K562 (cell line): ENCODE results near the gene PSMB7. TPM values are rescaled to one million over a fixed set of nuclear protein-coding genes. Genes with fewer than 3 reads are reported as not detected.

Experiments used
- CUX1 ChIP-seq: fragments of 200-800 bp; sonication (Bioruptor generic); IDR thresholded peaks from 2 replicates; pipeline ENCODE4 v1.6.1; 2016; ENCODE audit warnings: missing genetic modification characterization, missing compliant biosample characterization
- ETV1 ChIP-seq: fragments of 450-650 bp; conservative IDR thresholded peaks from 2 replicates; pipeline ENCODE4 v1.6.1; 2016; ENCODE audit warnings: missing genetic modification characterization, control low read depth, low read depth, missing compliant biosample characterization
- ETV5 ChIP-seq: sonication (generic); formaldehyde crosslinking; IDR thresholded peaks from 2 replicates; pipeline ENCODE4 v1.4.0; 2020; ENCODE audit warnings: low read depth, mild to moderate bottlenecking, missing genetic modification reagents
- KDM5B ChIP-seq: fragments of 200-600 bp; sonication (generic); IDR thresholded peaks from 2 replicates; pipeline ENCODE4 v1.6.1; 2012; ENCODE audit warnings: low read depth, mild to moderate bottlenecking, moderate library complexity, low read length, control low read depth, inconsistent platforms; ENCODE audit not compliant: insufficient replicate concordance
- MTA2 ChIP-seq: fragments of 450-650 bp; IDR thresholded peaks from 2 replicates; pipeline ENCODE4 v1.6.1; 2016; ENCODE audit warnings: low read depth
- MTA3 ChIP-seq: fragments of 450-650 bp; formaldehyde crosslinking; IDR thresholded peaks from 2 replicates; pipeline ENCODE4 v1.6.1; 2017; ENCODE audit warnings: mild to moderate bottlenecking, borderline replicate concordance
- SRSF9 ChIP-seq: fragments of 200-400 bp; formaldehyde crosslinking; IDR thresholded peaks from 2 replicates; pipeline ENCODE4 v1.6.1; 2017; ENCODE audit warnings: low read depth, low read length, borderline replicate concordance
- TAF9B ChIP-seq: fragments of 450-650 bp; IDR thresholded peaks from 2 replicates; pipeline ENCODE4 v1.6.1; 2018; ENCODE audit warnings: mild to moderate bottlenecking; ENCODE audit not compliant: partially characterized antibody
- TEAD1 ChIP-seq, 2 experiments: fragments of 450-650 bp in 1 of 2; sonication (generic) in 1 of 2; formaldehyde crosslinking; IDR thresholded peaks; 2 replicates each; pipeline versions ENCODE4 v1.4.0 to v1.8.0; 2020 to 2022; ENCODE audit warnings: mild to moderate bottlenecking in 2 of 2, missing genetic modification reagents in 1 of 2
- TEAD4 ChIP-seq, 2 experiments: sonication (generic) in 1 of 2; formaldehyde crosslinking in 1 of 2; IDR thresholded peaks; 2 replicates each; pipeline versions ENCODE4 v1.6.1 to v1.8.0; 2012 to 2022; ENCODE audit warnings: borderline replicate concordance in 1 of 2, inconsistent platforms in 1 of 2, low read length in 1 of 2, mild to moderate bottlenecking in 1 of 2, missing genetic modification reagents in 1 of 2
- TSC22D4 ChIP-seq: fragments of 450-650 bp; IDR thresholded peaks from 2 replicates; pipeline ENCODE4 v1.6.1; 2016; ENCODE audit warnings: missing genetic modification characterization, missing biosample characterization, control low read depth
- USF1 ChIP-seq: sonication (generic); formaldehyde crosslinking; IDR thresholded peaks from 2 replicates; pipeline ENCODE4 v1.9.0; 2022; ENCODE audit warnings: mild to moderate bottlenecking, missing genetic modification reagents
- ZNF436 ChIP-seq: fragments of 250-450, 450-650 bp; sonication (Bioruptor Pico); formaldehyde crosslinking; IDR thresholded peaks from 2 replicates; pipeline ENCODE4 v1.7.0; 2020; ENCODE audit warnings: mild to moderate bottlenecking
- ZNF76 ChIP-seq: fragments of 250-450 bp; sonication (Bioruptor Pico); IDR thresholded peaks from 2 replicates; pipeline ENCODE4 v1.4.0; 2020; ENCODE audit warnings: mild to moderate bottlenecking, moderate library complexity, borderline replicate concordance
- polyA plus RNA-seq, 8 experiments: library from polyadenylated mRNA; depleted of rRNA in 4 of 8; stranded (reverse) in 5 of 8; unstranded in 3 of 8; fragments of >200 nt; fragmentation: Nextera tagmentation in 2 of 8; fragmentation: Illumina TruSeq in 1 of 8; extraction: Ambion mirVana in 2 of 8; extraction: Trizol in 1 of 8; gene quantifications; 2 replicates each; pipeline versions ENCODE4 v1.2.1 to v1.2.3, GENCODE V29; 2011 to 2014; ENCODE audit warnings: inconsistent platforms in 1 of 8, missing spikeins in 1 of 8
- total RNA-seq, 7 experiments: library from RNA; depleted of rRNA in 6 of 7; stranded (reverse); fragments of >200 nt in 6 of 7; fragmentation: Illumina TruSeq in 2 of 7; extraction: Trizol in 2 of 7; gene quantifications; 2 replicates each; pipeline versions ENCODE4 v1.2.1 to v1.2.3, GENCODE V29; 2011 to 2021; ENCODE audit warnings: low replicate concordance in 1 of 7
- TF ChIP-seq, protein P1 (sequence below): fragments of 450-650 bp; IDR thresholded peaks from 2 replicates; pipeline ENCODE4 v1.6.1; 2017; ENCODE audit warnings: antibody characterized with exemption, mild to moderate bottlenecking
- TF ChIP-seq, protein P2 (sequence below): sonication (generic); formaldehyde crosslinking; IDR thresholded peaks from 2 replicates; pipeline ENCODE4 v1.9.0; 2022; ENCODE audit warnings: mild to moderate bottlenecking, missing genetic modification reagents

PSMB7 gene
- total and polyA plus RNA-seq, 9 of the 15 experiments (the other 6 are each of a cell fraction or from before 2014, with no cell fraction given): 321 to 978 (median 407) TPM

DNA sequence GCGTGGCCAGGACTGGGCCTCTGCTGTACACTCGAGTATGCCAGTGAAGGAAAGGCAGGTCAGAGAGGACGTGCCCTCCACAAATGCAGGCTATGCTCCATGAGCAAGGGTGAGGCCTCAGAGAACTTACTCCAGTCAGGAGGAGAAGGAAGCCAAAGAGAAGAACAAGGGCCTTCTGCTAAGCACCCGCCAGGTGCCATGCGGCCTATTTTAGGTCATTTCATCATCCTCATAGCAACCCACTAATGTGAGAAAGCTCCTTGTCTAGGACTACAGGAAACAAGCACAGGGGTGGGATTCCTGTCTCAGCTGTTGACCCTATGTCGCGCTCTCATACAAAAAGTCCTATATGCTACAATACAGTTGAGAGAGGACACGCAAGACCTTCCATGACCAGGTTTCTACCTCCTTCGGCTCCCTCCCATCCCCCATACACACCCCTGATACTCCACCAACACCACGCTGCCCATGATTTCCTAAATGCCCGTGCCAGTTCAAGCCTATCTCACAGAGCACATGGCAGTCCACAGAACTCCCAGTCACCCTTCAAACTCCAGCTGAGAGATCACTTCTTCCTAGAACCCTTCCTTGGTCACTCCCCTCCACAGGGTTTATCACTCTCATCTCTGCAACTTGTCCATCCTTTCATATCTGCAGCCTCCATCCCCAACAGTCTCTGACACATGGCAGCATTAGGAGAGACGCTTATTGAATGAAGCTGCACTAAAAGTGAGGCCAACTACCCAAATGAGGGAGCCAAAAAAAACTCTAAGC is 26.8 kb downstream of the PSMB7 start (continued):
- TF ChIP-seq ETV5 (CRISPR knock-in tag): no peak
- no peak for TF ChIP-seq USF1 (CRISPR knock-in tag)
- no peak for TF ChIP-seq TSC22D4 (tag)
- TF ChIP-seq ZNF436: no peak
- TF ChIP-seq SRSF9: no peak
- TF ChIP-seq MTA2: peak; percentile 39; the same call in 1 of the 2 replicates
- TF ChIP-seq ZNF76: no peak
- TF ChIP-seq, protein P1, sequence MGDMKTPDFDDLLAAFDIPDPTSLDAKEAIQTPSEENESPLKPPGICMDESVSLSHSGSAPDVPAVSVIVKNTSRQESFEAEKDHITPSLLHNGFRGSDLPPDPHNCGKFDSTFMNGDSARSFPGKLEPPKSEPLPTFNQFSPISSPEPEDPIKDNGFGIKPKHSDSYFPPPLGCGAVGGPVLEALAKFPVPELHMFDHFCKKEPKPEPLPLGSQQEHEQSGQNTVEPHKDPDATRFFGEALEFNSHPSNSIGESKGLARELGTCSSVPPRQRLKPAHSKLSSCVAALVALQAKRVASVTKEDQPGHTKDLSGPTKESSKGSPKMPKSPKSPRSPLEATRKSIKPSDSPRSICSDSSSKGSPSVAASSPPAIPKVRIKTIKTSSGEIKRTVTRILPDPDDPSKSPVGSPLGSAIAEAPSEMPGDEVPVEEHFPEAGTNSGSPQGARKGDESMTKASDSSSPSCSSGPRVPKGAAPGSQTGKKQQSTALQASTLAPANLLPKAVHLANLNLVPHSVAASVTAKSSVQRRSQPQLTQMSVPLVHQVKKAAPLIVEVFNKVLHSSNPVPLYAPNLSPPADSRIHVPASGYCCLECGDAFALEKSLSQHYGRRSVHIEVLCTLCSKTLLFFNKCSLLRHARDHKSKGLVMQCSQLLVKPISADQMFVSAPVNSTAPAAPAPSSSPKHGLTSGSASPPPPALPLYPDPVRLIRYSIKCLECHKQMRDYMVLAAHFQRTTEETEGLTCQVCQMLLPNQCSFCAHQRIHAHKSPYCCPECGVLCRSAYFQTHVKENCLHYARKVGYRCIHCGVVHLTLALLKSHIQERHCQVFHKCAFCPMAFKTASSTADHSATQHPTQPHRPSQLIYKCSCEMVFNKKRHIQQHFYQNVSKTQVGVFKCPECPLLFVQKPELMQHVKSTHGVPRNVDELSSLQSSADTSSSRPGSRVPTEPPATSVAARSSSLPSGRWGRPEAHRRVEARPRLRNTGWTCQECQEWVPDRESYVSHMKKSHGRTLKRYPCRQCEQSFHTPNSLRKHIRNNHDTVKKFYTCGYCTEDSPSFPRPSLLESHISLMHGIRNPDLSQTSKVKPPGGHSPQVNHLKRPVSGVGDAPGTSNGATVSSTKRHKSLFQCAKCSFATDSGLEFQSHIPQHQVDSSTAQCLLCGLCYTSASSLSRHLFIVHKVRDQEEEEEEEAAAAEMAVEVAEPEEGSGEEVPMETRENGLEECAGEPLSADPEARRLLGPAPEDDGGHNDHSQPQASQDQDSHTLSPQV: peak; percentile 70
- TF ChIP-seq TEAD1 (CRISPR knock-in tag; IDR thresholded peaks at IDR 0.05): no peak
- peak; percentile 52 for TF ChIP-seq TEAD4 (IDR thresholded peaks at IDR 0.05; ENCODE audit: low read length)
- TF ChIP-seq TEAD4 (CRISPR knock-in tag; IDR thresholded peaks at IDR 0.05; ENCODE audit: borderline replicate concordance): no peak
- peak; percentile 59 for TF ChIP-seq TAF9B
- TF ChIP-seq KDM5B: no peak
- 0 out of 2 replicates have a peak, but pooled peaks have one; percentile 38 for TF ChIP-seq MTA3
- no peak for TF ChIP-seq CUX1 (CRISPR knock-in tag)
- no peak for TF ChIP-seq ETV1 (tag)
- TF ChIP-seq, protein P2, sequence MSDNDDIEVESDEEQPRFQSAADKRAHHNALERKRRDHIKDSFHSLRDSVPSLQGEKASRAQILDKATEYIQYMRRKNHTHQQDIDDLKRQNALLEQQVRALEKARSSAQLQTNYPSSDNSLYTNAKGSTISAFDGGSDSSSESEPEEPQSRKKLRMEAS (CRISPR knock-in tag): no peak
